K562 (cell line): ENCODE measurements around the gene RAB13. TPM values are rescaled to one million over a fixed set of nuclear protein-coding genes. Genes with fewer than 3 reads are reported as not detected.
A peak's percentile ranks its signal among the peaks of the same experiment; 100 is the strongest.

ENCODE experiments used
- ARID2 ChIP-seq: fragments of 450-650 bp; IDR thresholded peaks from 2 replicates; pipeline ENCODE4 v1.6.1; 2017; ENCODE audit warnings: antibody characterized with exemption, mild to moderate bottlenecking
- CBX8 ChIP-seq: fragments of 200-600 bp; sonication (generic); IDR thresholded peaks from 2 replicates; pipeline ENCODE4 v1.6.1; 2012; ENCODE audit warnings: borderline replicate concordance, mixed run types, low read depth, mild to moderate bottlenecking, moderate library complexity, mixed read lengths, low read length, control low read depth, inconsistent platforms; ENCODE audit not compliant: poor library complexity, severe bottlenecking; ENCODE audit errors: extremely low read depth
- LARP7 ChIP-seq: fragments of 450-650 bp; IDR thresholded peaks from 2 replicates; pipeline ENCODE4 v1.6.1; 2016
- PHF21A ChIP-seq: fragments of 450-650 bp; IDR thresholded peaks from 2 replicates; pipeline ENCODE4 v1.6.1; 2017; ENCODE audit warnings: low read depth, borderline replicate concordance
- POLR2G ChIP-seq: fragments of 200-400 bp; formaldehyde crosslinking; IDR thresholded peaks from 2 replicates; pipeline ENCODE4 v1.6.1; 2017; ENCODE audit warnings: low read depth, mild to moderate bottlenecking, antibody characterized with exemption, low read length, moderate library complexity
- RFX5 ChIP-seq: IDR thresholded peaks from 2 replicates; pipeline ENCODE4 v1.6.1; 2011; ENCODE audit warnings: low read depth, mild to moderate bottlenecking, improper control_type of control experiment, low read length
- RFX7 ChIP-seq: fragments of 250-450 bp; sonication (Bioruptor Pico); IDR thresholded peaks from 2 replicates; pipeline ENCODE4 v1.5.1; 2021; ENCODE audit warnings: mild to moderate bottlenecking
- RHOXF2B ChIP-seq: fragments of 250-450 bp; sonication (Bioruptor Pico); conservative IDR thresholded peaks from 2 replicates; pipeline ENCODE4 v1.5.1; 2021
- SIN3B ChIP-seq: fragments of 450-650 bp; IDR thresholded peaks from 2 replicates; pipeline ENCODE4 v1.6.1; 2017; ENCODE audit warnings: low read depth, mild to moderate bottlenecking, moderate library complexity
- SPI1 ChIP-seq: IDR thresholded peaks from 2 replicates; pipeline ENCODE4 v1.6.1; 2011; ENCODE audit warnings: low read depth, low read length, control low read depth, borderline replicate concordance
- SRSF9 ChIP-seq: fragments of 200-400 bp; formaldehyde crosslinking; IDR thresholded peaks from 2 replicates; pipeline ENCODE4 v1.6.1; 2017; ENCODE audit warnings: low read depth, low read length, borderline replicate concordance
- ZBTB7A ChIP-seq: IDR thresholded peaks from 2 replicates; pipeline ENCODE4 v1.6.1; 2011; ENCODE audit warnings: low read depth, mild to moderate bottlenecking, low read length, moderate library complexity, borderline replicate concordance; ENCODE audit not compliant: control insufficient read depth
- polyA plus RNA-seq, 8 experiments: library from polyadenylated mRNA; depleted of rRNA in 4 of 8; stranded (reverse) in 5 of 8; unstranded in 3 of 8; fragments of >200 nt; fragmentation: Nextera tagmentation in 2 of 8; fragmentation: Illumina TruSeq in 1 of 8; extraction: Ambion mirVana in 2 of 8; extraction: Trizol in 1 of 8; gene quantifications; 2 replicates each; pipeline versions ENCODE4 v1.2.1 to v1.2.3, GENCODE V29; 2011 to 2014; ENCODE audit warnings: inconsistent platforms in 1 of 8, missing spikeins in 1 of 8
- total RNA-seq, 7 experiments: library from RNA; depleted of rRNA in 6 of 7; stranded (reverse); fragments of >200 nt in 6 of 7; fragmentation: Illumina TruSeq in 2 of 7; extraction: Trizol in 2 of 7; gene quantifications; 2 replicates each; pipeline versions ENCODE4 v1.2.1 to v1.2.3, GENCODE V29; 2011 to 2021; ENCODE audit warnings: low replicate concordance in 1 of 7
- TF ChIP-seq, protein P1 (sequence below): sonication (generic); formaldehyde crosslinking; IDR thresholded peaks from 2 replicates; pipeline ENCODE4 v1.8.0; 2023; ENCODE audit warnings: missing genetic modification reagents, mild to moderate bottlenecking, borderline replicate concordance
- TF ChIP-seq, protein P2 (sequence below): fragments of 450-650 bp; formaldehyde crosslinking; IDR thresholded peaks from 2 replicates; pipeline ENCODE4 v1.4.0; 2020; ENCODE audit warnings: mild to moderate bottlenecking, moderate library complexity
- TF ChIP-seq, protein P3 (sequence below): sonication (generic); formaldehyde crosslinking; IDR thresholded peaks from 2 replicates; pipeline ENCODE4 v1.8.0; 2022; ENCODE audit warnings: missing genetic modification reagents, mild to moderate bottlenecking, borderline replicate concordance
- TF ChIP-seq, protein P4 (sequence below), 2 experiments: fragments of 450-650 bp in 1 of 2; sonication (generic) in 1 of 2; formaldehyde crosslinking in 1 of 2; IDR thresholded peaks in 1 of 2; conservative IDR thresholded peaks in 1 of 2; 2 replicates each; pipeline versions ENCODE4 v1.6.1 to v1.8.1; 2016 to 2023; ENCODE audit warnings: mild to moderate bottlenecking in 2 of 2, moderate library complexity in 2 of 2, inconsistent platforms in 1 of 2, missing genetic modification reagents in 1 of 2

Gene RAB13
- total and polyA plus RNA-seq, 9 of the 15 experiments (the other 6 are each of a cell fraction or from before 2014, with no cell fraction given), result 22.3 to 100 (median 39.8) TPM

DNA sequence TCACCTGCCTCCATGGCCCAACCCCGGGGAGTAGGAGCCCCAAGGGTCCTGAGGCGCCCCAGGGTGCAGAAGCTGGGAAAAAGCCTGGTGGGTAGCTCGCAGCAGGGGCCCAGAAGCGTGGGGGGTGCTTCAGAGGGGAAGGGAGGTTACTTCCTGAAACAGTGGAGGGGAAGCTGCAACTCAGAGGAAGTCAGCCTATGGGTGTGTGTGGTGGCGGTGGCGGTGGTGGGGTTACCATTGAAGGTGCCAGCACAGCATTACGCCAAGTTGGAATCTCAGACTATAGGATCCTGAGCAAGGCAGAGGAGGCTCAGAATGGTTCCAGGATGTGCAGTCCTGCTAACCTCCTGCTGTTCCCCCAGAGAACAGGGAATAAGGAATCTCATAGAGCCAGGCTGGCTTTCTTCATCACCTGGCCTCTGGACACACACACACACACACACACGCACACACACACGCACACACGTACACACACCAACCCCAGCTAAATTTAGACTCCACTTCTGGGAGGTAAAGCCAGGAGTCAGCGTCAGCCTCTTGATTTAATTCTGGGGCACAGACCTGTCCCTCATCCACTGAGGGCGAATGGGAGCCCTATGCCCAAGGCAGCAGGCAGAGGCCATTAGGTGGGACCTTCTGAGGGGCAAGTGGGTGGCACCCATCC is 40.9 kb downstream of the RAB13 start (continued):
- TF ChIP-seq POLR2G (no peak), ZBTB7A (peak; percentile 77), SIN3B (no peak), SRSF9 (no peak), RFX5 (no peak), ARID2 (no peak), RFX7 (CRISPR knock-in tag) (no peak), RHOXF2B (CRISPR knock-in tag) (no peak), LARP7 (0 out of 2 replicates have a peak, but pooled peaks have one; percentile 59), CBX8 (no peak), PHF21A (no peak), SPI1 (peak; percentile 87)
- TF ChIP-seq, protein P1, sequence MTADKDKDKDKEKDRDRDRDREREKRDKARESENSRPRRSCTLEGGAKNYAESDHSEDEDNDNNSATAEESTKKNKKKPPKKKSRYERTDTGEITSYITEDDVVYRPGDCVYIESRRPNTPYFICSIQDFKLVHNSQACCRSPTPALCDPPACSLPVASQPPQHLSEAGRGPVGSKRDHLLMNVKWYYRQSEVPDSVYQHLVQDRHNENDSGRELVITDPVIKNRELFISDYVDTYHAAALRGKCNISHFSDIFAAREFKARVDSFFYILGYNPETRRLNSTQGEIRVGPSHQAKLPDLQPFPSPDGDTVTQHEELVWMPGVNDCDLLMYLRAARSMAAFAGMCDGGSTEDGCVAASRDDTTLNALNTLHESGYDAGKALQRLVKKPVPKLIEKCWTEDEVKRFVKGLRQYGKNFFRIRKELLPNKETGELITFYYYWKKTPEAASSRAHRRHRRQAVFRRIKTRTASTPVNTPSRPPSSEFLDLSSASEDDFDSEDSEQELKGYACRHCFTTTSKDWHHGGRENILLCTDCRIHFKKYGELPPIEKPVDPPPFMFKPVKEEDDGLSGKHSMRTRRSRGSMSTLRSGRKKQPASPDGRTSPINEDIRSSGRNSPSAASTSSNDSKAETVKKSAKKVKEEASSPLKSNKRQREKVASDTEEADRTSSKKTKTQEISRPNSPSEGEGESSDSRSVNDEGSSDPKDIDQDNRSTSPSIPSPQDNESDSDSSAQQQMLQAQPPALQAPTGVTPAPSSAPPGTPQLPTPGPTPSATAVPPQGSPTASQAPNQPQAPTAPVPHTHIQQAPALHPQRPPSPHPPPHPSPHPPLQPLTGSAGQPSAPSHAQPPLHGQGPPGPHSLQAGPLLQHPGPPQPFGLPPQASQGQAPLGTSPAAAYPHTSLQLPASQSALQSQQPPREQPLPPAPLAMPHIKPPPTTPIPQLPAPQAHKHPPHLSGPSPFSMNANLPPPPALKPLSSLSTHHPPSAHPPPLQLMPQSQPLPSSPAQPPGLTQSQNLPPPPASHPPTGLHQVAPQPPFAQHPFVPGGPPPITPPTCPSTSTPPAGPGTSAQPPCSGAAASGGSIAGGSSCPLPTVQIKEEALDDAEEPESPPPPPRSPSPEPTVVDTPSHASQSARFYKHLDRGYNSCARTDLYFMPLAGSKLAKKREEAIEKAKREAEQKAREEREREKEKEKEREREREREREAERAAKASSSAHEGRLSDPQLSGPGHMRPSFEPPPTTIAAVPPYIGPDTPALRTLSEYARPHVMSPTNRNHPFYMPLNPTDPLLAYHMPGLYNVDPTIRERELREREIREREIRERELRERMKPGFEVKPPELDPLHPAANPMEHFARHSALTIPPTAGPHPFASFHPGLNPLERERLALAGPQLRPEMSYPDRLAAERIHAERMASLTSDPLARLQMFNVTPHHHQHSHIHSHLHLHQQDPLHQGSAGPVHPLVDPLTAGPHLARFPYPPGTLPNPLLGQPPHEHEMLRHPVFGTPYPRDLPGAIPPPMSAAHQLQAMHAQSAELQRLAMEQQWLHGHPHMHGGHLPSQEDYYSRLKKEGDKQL, result no peak
- TF ChIP-seq, protein P2, sequence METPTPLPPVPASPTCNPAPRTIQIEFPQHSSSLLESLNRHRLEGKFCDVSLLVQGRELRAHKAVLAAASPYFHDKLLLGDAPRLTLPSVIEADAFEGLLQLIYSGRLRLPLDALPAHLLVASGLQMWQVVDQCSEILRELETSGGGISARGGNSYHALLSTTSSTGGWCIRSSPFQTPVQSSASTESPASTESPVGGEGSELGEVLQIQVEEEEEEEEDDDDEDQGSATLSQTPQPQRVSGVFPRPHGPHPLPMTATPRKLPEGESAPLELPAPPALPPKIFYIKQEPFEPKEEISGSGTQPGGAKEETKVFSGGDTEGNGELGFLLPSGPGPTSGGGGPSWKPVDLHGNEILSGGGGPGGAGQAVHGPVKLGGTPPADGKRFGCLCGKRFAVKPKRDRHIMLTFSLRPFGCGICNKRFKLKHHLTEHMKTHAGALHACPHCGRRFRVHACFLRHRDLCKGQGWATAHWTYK (CRISPR knock-in tag), result no peak
- TF ChIP-seq, protein P3, sequence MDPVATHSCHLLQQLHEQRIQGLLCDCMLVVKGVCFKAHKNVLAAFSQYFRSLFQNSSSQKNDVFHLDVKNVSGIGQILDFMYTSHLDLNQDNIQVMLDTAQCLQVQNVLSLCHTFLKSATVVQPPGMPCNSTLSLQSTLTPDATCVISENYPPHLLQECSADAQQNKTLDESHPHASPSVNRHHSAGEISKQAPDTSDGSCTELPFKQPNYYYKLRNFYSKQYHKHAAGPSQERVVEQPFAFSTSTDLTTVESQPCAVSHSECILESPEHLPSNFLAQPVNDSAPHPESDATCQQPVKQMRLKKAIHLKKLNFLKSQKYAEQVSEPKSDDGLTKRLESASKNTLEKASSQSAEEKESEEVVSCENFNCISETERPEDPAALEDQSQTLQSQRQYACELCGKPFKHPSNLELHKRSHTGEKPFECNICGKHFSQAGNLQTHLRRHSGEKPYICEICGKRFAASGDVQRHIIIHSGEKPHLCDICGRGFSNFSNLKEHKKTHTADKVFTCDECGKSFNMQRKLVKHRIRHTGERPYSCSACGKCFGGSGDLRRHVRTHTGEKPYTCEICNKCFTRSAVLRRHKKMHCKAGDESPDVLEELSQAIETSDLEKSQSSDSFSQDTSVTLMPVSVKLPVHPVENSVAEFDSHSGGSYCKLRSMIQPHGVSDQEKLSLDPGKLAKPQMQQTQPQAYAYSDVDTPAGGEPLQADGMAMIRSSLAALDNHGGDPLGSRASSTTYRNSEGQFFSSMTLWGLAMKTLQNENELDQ, result no peak
- TF ChIP-seq, protein P4, sequence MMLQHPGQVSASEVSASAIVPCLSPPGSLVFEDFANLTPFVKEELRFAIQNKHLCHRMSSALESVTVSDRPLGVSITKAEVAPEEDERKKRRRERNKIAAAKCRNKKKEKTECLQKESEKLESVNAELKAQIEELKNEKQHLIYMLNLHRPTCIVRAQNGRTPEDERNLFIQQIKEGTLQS (IDR thresholded peaks at IDR 0.05), result no peak
- TF ChIP-seq, protein P4 (CRISPR knock-in tag; conservative IDR thresholded peaks at IDR 0.05), result no peak
